IPS-11a (cell line): ENCODE measurements around the gene SSX2IP.
"Not testable (repeated sequence)": the region's sequence is repeated elsewhere in the genome, so short reads cannot be mapped to it uniquely, and the experiment has no call there.

ENCODE experiments used
- H3K4me3 ChIP-seq: one replicate; pipeline ENCODE4 v1.5.1; 2013; ENCODE audit warnings: low read depth, low read length, control low read depth

Gene SSX2IP

DNA sequence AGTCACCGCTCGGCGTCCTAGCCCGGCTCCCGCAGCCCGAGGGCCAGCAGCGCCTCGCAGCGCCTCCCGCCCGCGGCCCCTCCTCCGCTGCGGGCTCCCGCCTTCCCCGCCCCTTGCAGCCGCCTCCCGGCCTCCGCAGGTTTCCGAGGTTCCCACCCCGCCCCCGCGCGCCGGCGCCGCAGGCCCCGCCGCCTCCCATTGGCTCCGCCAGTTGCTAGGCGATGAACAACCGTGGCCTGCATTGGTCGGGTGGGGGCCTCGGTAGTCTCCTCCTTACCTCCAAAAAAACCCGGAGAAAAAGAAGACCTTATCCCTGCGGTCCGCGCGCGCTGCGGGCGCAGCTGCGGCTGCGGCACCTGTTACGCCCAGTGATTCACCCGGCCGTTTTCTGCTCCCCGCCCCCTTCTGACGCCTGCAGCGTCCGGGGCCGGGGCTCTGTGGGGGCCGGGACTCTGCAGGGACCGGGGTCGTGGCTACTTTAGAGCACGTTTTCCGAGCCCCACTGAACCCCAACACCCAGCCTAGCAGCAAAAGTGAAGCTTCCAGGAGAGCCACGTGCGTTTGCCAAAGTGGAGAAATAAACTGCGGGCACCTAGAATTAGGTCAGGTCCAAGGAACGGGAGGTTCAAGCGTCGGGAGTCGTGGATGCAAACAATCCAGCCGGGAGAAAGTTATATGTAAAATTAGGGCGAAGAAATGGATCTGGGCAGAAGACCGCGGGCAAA lies at the start of gene SSX2IP:
TSS of gene SSX2IP (minus strand) at position 65 of the 725 bp plus-strand sequence. CDS start 19,242 bp downstream, outside the sequence.
- peak within 1 kb of the TSS; percentile 75 for H3K4me3 ChIP-seq

DNA sequence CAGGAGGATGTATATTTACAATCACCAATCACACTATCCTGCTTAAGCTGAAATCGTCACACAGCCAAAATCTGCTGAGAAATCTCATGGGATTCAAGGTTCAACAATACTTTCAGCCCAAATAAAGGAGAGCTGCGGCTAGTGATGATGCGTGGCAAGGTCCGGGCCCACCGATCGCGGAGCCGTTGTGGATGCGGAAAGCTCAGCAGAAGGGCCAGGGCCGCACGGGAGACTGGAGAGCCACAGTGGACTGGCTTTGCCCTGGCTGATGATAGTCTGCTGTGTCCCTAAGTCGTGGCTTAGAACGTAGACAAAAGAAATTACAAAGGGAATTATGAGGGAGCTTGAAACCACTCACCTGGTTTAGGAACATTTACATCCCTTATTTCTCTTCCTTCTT lies 48.0 kb upstream of the SSX2IP start:
- no peak overlapping the region for H3K4me3 ChIP-seq

DNA sequence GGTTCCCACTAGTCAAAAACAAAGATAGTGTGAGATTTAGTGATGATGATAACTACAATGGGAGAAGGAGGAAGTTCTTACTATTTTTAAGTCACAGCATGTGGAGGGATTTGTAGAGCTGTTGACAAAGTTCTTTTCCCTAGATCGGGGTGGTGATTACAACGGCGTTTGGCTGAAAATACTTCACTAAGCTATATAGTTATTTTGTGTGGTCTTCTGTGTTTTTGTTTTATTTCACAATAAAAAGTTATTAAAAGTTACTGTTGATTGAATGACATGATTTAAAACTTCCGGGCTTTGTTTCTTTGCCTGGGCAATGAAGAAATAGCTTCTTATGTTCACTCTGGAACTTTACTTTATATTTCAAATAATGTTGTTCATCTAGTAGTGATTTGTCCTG lies 47.3 kb upstream of the SSX2IP start:
- H3K4me3 ChIP-seq = no peak overlapping the region

DNA sequence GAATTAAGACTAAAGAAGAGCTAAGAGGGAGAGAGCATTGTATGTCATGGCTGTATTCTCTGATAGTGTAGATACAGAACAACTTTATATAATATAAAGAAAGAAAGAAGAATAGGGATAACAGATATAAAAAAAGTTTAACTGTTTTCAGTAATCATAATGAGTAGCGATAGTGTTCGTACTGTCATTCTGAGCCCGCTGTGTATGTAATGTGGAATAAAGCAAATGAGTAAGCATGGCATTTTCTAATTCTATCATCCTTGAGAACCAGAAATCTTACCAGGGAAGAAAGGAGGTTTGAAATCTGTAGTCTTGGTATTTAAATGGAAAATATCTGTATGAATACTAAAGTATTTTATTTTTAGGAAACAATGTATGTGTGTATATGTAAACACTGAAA lies 46.7 kb upstream of the SSX2IP start:
- no peak overlapping the region for H3K4me3 ChIP-seq

DNA sequence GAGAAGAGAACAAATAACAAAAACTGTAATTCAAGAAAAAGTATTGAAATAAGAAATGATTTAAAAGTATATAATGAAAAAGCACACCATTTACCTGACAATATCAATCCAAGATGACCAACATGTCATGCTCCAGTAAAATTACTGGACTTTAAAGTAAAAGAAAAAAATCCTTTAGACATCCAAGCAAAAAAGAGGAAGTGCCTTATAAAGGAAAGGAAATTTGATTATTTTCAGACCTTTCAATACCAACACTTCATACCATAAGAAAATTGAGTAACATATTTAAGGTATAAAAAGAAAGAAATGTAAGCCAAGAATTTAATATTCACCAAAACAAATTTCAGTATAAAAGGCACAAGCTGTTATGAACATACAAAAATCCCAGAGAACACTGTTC lies 46.2 kb upstream of the SSX2IP start:
- no peak overlapping the region for H3K4me3 ChIP-seq

DNA sequence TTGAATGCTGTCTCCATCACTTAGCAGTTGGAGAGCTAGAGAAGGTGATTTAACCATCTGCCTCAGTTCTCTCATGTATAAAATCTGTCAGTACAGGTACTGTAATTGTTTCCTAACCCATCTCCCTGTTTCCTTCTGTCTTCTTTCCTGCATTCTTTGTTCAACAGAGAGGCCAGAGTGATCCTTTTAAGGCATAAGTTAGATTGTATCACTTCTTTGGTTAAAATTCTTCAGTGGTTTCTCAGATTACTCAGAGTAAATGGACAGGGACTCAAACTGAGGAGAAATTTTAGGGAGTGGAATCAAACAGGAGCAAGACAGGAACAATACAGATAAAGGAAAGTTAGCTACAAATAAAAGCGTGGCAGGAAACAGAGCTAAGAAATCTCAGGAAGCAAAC lies 45.2 kb upstream of the SSX2IP start:
- H3K4me3 ChIP-seq = no peak overlapping the region

- H3K4me3 ChIP-seq = no peak overlapping the region
Measured at GRCh38 chr1:84732520-84732919, 42.3 kb upstream of the SSX2IP start.

- H3K4me3 ChIP-seq = no peak overlapping the region
Measured at GRCh38 chr1:84731519-84731918, 41.3 kb upstream of the SSX2IP start.

- not testable (repeated sequence) for H3K4me3 ChIP-seq
Measured at GRCh38 chr1:84727711-84728110, 37.5 kb upstream of the SSX2IP start.

DNA sequence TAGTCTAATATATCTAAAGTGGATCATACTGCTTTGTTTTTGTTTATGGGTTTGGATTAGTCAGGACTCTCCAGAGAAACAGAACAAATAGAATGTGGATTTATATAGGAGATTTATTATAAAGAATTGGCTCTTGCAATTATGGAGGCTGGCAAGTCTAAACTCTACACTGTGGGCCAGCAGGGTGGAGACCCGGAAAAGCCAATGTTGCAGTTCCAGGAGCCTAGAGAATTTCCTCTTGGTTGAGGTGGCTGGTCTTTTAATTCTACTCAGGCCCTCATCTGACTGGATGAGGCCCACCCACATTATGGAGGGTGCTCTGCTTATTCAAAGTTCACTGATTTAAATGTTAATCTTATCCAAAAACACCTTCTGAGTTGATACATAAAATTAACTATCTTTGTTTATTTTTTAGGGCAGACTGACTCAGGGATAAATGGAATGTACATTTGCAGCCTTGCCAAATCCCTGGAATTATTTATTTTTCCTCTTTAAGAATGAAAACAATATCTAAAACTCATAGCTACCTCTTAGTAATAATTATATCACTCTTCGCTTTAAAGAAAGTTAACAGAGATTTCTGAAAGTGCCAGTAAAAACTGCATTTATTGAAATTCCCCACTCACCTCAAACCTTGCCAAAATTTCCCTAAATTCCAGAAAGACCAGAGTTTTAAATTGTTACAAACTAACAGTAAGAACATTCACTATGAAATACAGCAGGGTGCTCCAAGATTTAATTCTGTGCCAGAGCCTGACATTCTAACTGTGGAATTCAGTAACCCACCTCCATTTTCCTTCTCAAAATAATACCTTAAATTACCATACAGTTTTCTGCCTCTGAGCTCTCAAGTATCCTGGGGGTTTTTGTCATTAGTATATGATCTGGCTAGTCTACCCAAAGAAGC lies 36.6 kb upstream of the SSX2IP start:
- no peak overlapping the region for H3K4me3 ChIP-seq

DNA sequence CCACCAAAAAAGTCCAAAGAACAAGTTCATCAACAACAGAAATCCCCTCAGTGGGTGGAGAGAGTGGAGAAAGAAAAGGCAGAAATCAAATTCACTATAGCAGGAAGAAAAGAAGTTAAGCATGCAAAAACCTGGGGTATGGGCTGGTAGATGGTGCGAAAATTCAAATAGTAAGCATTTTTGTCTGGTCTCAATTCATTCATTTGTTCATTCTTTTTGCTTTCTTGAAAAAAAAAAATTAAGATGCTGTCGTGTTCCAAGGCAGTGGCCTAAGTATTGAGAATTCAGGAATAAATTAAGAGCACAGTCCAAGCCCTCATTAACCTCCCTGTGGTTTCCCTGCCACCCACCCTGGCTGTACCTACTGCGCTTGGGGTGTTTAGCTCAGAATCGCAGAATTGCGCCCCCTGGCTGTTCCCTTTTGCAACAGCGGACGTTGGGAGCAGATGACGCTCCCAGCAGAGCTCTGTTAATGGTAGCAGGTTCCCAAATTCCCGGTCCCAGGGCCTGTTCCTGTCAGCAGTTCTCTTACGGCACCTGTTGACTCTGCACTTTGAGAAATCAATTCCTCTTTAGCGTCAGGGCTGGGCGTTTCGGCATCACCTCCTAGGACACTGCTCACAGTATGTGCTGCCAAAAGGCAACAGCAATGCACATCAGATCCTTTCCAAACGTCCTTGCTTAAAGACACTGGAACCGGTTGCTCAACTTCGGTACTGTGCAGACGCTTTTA lies 34.0 kb upstream of the SSX2IP start:
- no peak overlapping the region for H3K4me3 ChIP-seq

DNA sequence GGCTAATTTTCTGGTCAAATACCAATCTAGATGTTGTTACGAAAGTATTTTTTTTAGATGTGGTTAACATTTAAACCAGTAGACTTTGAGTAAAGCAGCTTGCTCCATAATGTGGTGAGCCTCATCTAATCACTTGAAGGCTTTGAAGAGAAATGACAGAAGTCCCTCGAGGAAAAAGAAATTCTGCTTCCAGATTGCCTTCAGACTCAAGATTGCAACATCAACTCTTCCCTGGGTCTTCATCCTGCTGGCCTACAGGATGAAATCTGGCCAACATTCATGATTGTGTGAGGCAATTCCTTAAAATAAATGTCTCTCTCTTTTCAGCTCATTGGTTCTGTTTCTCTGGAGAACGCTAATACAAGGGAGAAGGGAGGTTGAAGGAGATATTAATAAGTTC lies 32.5 kb upstream of the SSX2IP start:
- no peak overlapping the region for H3K4me3 ChIP-seq

GRCh38 chr1:84721872-84722271 lies 31.6 kb upstream of the SSX2IP start:
- not testable (repeated sequence) for H3K4me3 ChIP-seq

DNA sequence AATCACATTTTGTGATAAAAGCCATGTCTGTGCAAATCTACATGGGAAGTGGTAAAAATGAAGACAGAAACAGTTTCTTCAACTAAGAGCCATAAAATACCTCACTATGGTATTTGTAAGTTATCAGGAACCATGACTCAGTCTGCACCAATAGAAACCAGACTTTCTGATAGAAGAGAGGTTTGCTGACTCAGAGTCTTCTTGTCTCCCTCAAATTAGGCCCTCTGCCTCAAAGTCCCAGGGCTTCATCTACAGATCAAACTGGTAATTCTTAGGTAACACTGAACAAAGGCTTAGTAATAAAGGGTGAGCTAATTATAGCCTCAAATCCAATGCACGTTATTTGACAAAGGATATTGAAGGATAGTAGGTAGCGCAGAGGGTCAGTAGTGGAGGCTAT lies 30.9 kb upstream of the SSX2IP start:
- H3K4me3 ChIP-seq = no peak overlapping the region

GRCh38 chr1:84720221-84720780 lies 30.0 kb upstream of the SSX2IP start:
- H3K4me3 ChIP-seq = no peak overlapping the region

DNA sequence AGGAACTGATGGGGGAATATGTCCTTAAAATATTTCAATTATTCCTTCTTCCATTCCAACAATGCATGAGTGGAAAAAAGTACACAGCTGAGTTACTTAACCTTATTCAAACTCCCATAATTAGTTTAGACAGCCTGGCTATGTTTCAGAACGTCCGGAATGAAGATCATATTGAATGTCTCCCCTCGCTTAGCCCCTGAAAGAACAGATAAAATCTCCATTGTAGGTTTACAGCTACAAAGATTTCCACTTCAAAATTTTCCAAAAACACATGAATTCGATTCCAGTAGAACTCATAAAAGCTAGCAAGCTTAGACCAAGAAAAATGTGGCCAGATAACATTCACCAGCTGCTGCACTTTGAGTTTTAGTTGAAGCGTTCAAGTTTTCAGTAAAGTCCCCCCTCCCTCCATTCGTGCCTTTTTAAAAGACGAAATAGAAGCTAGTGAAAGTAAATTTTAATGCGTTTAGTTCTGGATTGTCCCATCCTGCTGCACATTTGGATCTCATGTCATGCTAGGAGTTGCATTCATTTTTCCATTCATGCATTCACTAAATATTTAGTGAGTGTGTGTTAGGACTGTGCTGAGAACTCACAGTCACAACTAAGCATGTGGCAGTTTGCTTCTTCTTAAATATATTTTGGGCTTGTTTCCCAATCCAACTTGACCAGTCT lies 29.4 kb upstream of the SSX2IP start:
- no peak overlapping the region for H3K4me3 ChIP-seq

DNA sequence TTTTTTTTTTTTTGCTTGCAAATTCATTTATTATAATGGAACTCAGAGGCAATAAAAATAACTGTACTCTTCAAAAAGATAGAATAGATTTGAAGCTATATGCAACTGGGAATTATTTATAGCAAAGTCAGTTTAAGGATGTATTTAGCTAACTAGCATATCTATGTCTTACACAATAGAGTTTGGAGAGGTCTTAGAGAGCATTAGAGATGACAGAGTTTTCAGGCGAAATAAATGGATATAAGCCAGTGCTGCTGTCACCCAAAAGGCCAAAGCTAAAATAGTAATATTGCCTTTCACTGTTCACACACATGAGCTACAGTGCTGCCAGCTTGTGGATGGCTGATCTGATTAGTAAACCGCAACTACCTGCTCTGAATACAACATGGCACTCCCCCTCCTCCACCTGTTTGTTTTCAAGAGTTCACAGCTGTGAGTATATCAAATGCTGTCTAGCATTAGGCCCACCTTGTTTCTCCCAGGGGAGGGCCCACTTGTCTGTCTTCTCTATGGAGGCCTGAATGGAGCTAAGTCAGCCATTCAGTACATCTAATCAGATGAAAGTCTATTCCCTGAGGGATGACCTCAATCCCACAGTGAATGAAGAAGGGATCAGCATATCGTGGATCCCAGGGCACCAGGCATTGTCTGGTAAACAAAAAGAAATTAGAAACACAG lies 25.2 kb upstream of the SSX2IP start:
- H3K4me3 ChIP-seq = no peak overlapping the region

DNA sequence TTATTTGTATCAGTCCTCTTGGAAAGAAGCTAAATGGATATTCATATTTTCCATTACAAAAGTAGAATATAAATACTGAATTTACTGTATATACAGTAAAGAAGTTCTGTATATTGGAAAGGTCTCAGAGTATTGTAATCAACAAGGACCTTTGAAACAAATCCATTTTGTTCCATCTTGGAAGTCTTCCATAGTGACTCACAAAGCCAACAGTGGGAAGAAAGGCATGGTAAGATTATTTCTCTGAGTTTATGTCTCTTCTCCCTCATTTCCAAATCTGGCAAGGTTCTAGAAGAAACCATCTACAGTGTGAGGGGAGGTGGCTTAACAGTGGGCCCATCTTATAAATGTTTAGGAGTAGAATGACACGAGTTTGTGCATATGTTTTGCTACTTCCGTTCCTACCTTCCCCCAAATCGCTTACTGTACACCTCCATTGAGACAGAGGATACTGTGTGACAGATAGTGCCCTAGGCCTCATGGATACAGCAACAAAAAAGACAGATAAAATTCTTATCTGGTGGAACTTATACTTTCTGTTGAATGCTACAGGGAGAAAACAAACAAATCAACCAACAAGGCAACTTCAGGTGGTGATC lies 22.1 kb upstream of the SSX2IP start:
- H3K4me3 ChIP-seq = no peak overlapping the region

- H3K4me3 ChIP-seq = no peak overlapping the region
Measured at GRCh38 chr1:84711869-84712268, 21.6 kb upstream of the SSX2IP start.

DNA sequence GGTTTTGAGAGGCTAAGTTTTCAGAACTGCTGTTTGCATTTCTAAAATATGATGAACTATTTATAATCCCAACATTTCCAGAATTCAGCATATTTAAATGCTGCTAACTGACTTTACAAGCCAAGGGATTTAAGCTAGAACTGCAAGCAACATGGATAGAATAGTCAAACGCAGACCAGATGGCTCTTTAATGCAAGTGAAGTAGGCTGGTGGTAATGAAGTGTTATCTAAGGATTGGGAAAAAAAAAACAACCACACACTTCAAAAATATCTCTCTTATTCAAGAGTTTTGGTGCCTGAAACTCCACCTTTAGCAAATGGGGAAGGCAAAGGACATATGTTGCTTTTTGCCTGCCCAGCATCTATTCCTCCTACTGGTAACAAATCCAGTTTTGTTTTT lies 20.9 kb upstream of the SSX2IP start:
- H3K4me3 ChIP-seq = no peak overlapping the region
